ENCODE results near the gene DLG2.

DNA sequence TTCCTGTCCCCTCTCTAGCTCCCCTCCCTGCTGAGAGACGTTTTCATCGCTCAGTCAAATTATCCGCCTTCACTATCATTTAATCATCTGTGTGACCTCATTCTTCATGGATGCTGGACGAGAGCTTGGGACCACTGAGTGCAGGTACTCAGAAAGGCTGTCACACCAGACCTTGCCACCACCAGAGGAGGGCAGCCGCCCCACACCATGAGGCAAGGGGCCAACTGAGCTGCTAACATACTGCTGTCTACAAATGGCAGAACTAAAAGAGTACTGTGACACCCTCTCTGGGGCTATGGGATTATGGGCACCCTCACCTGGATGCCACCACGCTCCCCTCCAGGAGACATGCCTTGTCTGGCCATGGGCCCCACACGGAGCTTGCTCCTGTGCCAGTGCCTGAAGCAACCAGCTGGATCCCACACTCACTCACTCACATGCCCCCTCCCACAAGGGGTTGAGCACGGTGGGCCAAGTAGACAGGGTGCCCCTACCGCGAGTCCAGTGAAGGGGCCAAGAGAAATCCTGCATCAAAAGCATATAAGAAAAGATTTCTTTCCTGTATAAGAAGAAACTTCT lies 1670.9 kb downstream of the DLG2 start:
- no peak for TF ChIP-seq EP300 (IDR thresholded peaks at IDR 0.05)
- no peak for TF ChIP-seq POLR2A (IDR thresholded peaks at IDR 0.05)
- TF ChIP-seq CTCF (IDR thresholded peaks at IDR 0.05), result no peak

All from suprapubic skin (tissue), 3 donors.